HG03457 (cell line): ENCODE data around the gene STAM2.
"Not testable (repeated sequence)": the region's sequence is repeated elsewhere in the genome, so short reads cannot be mapped to it uniquely, and the experiment has no call there.

Experiments
- ATAC-seq: cut with Tn5 transposase; IDR thresholded peaks from one replicate; pipeline ENCODE4 v1.9.1; 2021; ENCODE audit warnings: moderate number of reproducible peaks; ENCODE audit not compliant: unreplicated experiment

STAM2 gene

GRCh38 chr2:152173831-152174230 lies 1.7 kb downstream of the STAM2 start:
- ATAC-seq: no peak

- ATAC-seq: not testable (repeated sequence)
Observed at GRCh38 chr2:152172201-152172785, 3.3 kb downstream of the STAM2 start.

- ATAC-seq: no peak
Observed at GRCh38 chr2:152171718-152172117, 3.8 kb downstream of the STAM2 start.

- not testable (repeated sequence) for ATAC-seq
Observed at GRCh38 chr2:152169158-152169557, 6.4 kb downstream of the STAM2 start.

- ATAC-seq: not testable (repeated sequence)
Observed at GRCh38 chr2:152167470-152167869, 8.1 kb downstream of the STAM2 start.

GRCh38 chr2:152167065-152167464 lies 8.5 kb downstream of the STAM2 start:
- peak; percentile 34 for ATAC-seq

GRCh38 chr2:152166633-152167032 lies 8.9 kb downstream of the STAM2 start:
- peak; percentile 56 for ATAC-seq

- ATAC-seq: no peak
Observed at GRCh38 chr2:152165780-152166179, 9.8 kb downstream of the STAM2 start.

- ATAC-seq: no peak
Observed at GRCh38 chr2:152165306-152165705, 10.3 kb downstream of the STAM2 start.

GRCh38 chr2:152163669-152164068 lies 11.9 kb downstream of the STAM2 start:
- not testable (repeated sequence) for ATAC-seq

GRCh38 chr2:152162141-152162540 lies 13.4 kb downstream of the STAM2 start:
- no peak for ATAC-seq

- ATAC-seq: no peak
Observed at GRCh38 chr2:152161598-152161997, 14.0 kb downstream of the STAM2 start.

GRCh38 chr2:152160378-152160777 lies 15.2 kb downstream of the STAM2 start:
- ATAC-seq: not testable (repeated sequence)

GRCh38 chr2:152157253-152157652 lies 18.3 kb downstream of the STAM2 start:
- ATAC-seq: no peak

- ATAC-seq: no peak
Observed at GRCh38 chr2:152155209-152155608, 20.4 kb downstream of the STAM2 start.

GRCh38 chr2:152154462-152154861 lies 21.1 kb downstream of the STAM2 start:
- no peak for ATAC-seq

GRCh38 chr2:152134488-152135280 lies 40.9 kb downstream of the STAM2 start:
- ATAC-seq: peak; percentile 62

GRCh38 chr2:152132306-152132705 lies 43.3 kb downstream of the STAM2 start:
- no peak for ATAC-seq

GRCh38 chr2:152127628-152128027 lies 47.9 kb downstream of the STAM2 start:
- ATAC-seq: no peak

GRCh38 chr2:152126664-152127063 lies 48.9 kb downstream of the STAM2 start:
- no peak for ATAC-seq

- no peak for ATAC-seq
Observed at GRCh38 chr2:152122161-152122560, 53.4 kb downstream of the STAM2 start.

- no peak for ATAC-seq
Observed at GRCh38 chr2:152120430-152120829, 55.1 kb downstream of the STAM2 start.
